ENCODE data around the gene EZH1.
"Not testable (repeated sequence)": the region's sequence is repeated elsewhere in the genome, so short reads cannot be mapped to it uniquely, and the experiment has no call there.

EZH1 gene

DNA sequence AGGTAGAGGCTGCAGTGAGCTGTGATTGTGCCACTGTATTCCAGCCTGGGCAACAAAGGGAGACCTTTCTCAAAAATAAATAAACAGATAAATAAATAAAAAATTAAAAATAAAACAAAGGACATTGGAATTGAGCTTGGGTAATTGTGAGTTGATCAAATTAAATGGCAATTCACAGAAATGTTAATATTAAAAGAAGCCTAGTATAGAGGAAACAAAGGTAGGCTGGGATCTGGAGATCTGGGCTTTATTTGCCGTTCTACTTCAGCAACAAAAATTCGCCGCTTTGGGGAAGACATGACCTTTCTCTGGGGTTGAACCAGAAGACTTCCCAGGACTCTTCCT lies 28.1 kb upstream of the EZH1 start:
- no peak for DNase-seq (ENCODE audit: low spot score)

DNA sequence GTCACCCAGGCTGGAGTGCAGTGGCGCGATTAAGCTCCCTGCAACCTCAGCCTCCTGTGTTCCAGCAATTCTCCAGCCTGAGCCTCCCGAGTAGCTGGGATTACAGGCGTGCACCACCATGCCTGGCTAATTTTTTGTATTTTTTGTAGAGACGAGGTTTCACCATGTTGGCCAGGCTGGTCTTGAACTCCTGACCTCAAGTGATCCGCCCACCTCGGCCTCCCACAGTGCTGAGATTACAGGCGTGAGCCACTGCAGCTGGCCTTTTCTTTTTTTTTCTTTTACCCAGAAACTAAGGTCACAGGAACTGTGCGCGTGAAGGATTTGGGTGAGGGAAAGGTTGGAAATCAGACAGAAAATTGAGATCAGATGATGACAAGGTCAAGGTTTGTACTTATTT lies 25.1 kb upstream of the EZH1 start:
- not testable (repeated sequence) for DNase-seq (ENCODE audit: low spot score)

DNA sequence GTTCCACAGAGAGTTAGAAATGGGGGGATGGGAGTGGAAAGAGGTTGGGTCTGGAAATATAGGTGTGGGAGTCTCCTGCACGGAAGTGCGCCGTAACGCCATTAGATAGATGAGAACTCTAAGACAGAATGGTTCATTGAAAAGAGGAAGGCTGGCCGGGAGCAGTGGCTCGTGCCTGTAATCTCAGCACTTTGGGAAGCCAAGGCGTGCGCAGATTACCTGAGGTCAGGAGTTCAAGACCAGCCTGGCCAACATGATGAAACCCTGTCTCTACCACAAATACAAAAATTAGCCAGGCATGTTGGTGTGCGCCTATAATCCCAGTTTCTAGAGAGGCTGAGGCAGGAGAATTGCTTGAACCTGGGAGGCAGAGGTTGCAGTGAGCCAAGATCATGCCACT lies 23.2 kb upstream of the EZH1 start:
- DNase-seq (ENCODE audit: low spot score), result not testable (repeated sequence)

DNA sequence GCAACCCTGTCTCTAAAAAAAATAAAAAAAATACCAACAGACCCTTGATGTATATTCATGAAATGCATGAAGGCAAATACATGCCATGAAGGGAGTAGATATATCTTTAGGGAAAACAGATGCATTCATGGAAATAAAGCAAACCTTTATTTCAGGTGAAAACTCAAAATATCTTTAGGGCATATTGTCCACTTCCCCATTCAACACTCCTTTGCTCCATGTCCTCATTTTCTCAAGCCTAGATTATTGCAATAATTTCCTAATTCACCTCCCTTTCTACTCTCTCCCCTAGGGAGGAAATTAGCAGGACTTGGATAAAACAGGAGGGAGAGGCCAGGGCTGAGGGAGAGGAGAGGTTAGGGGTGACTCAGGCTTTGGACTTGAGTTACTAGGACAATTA lies 22.7 kb upstream of the EZH1 start:
- no peak for DNase-seq (ENCODE audit: low spot score)

DNA sequence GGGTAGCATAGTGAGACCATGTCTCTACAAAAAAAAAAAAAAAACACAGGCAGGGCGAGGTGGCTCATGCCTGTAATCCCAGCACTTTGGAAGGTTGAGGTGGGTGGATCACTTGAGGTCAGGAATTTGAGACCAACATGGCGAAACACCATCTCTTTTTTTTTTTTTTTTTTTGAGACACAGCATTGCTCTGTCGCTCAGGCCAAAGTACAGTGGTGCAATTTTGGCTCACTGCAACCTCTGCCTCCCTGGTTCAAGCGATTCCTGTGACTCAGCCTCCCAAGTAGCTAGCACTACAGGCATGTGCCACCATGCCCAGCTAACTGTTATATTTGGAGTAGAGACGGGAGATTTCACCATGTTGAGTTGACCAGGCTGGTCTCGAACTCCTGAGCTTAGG lies 21.3 kb upstream of the EZH1 start:
- no peak for DNase-seq (ENCODE audit: low spot score)

DNA sequence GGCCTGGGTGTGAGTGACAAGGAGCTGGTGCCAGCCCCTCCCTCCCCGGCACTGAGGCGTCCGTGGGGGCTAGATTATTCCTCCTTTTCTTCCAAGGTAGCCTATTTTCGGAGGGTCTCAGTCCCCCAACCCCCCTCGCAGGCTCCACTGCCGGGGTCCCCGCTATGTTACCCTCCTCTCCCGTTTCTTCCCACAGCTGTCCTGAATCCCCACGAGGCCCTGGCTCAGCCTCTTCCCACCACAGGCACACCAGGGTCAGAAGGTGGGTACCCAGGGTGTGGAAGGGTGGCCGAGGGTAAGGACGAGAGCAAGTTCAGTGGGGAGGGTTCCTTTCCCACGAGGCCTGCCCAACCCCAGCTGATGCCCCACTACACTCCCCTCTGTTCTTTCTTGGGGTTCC lies 16.8 kb upstream of the EZH1 start:
- DNase-seq (ENCODE audit: low spot score), result no peak

DNA sequence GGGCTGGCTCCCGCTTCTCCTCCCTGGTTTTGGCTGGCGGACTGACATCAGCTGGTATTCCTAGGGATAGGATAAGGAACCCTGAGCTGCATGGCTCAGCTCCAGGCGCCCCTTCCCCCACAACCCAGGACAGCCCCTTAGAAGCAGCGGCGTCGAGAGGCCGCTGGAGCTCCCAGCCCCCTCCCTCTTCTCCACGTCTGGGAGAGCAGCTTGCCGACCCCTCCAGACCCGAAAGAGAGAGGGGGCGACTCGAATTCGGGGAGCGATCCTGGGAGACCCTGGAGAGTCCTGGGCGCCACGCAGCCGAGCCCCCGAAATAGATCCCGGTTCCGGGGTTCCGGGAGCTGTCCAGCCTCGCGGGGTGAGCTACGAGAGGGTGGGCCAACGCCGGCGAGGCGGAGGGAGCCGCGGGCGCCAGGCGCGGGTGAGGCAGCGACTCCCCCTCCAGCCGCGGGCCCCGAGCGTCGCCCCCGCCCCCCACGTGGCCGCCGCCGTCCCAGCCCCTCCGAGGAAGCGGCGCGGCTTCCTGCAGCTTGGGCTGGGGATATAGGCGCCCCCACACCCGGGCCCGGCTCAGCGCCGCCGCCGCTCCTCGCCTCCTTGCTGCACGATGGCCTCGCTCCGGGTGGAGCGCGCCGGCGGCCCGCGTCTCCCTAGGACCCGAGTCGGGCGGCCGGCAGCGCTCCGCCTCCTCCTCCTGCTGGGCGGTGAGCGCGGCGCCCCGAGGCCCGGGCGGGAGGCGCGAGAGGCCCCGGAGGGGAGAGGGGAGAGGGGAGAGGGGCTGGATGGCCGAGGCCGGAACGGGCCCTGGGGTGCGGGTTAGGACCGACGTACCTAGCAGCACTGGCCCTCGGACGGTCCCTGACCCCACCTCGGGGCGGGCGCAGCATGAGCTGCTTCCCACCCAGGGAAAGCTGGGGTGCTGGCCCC lies 16.1 kb upstream of the EZH1 start, which contains the start of gene RAMP2:
Gene RAMP2 (plus strand): TSS at position 576 of the 930 bp plus-strand sequence. CDS start 35 bp downstream, at position 611.
- no peak for DNase-seq (ENCODE audit: low spot score)

DNA sequence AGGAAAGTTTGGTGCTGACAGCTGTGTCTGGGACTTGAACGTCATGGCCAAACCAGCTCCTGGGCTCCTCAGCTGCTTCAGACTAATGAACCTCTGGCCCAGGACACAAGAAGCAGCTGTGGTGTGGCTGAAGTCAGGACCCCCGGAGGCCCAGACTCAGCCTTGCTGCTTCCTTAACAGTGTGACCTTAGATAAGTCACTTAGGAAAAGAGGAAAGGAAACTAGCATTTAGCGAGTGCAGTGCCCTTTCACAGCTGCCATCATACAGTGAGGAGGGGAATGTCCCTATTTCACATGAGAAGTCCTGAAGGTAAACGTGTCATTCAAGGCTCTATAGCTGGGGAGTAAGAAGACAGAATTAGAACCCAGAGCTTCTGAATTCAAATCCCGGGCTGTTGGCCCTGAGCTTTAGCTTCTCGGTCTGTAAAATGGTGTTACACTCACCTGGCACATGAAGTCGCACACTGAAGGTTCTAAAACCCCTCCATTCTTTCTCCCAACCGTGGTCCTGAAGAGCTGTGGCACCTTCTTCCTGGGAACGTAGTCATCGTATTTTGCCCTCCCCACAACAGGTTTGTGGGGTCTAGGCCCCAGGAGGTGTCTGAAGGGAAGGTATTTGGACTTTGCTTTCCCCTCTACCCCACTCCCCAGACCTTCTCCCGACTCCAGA lies 15.3 kb upstream of the EZH1 start:
- DNase-seq (ENCODE audit: low spot score), result no peak

DNA sequence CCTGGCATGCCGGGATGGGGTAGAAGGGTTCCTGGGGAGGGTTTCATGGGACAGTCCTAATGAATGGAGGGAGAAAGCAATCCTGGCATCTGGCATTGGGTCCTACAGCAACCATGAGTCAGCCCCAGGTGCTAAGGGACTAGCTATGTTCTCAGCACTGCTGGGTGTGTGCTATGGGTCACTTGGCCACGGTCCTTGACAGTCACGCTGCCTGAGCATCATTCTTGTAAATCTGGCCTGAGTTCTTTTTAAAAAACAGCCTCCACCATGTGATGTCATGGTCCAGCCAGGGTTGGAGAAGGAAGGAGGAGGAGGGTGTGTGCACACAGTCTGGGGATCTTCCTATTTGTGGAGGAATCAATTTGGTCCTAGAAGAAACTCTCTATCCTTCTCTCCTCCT lies 9.9 kb upstream of the EZH1 start:
- DNase-seq (ENCODE audit: low spot score), result no peak

DNA sequence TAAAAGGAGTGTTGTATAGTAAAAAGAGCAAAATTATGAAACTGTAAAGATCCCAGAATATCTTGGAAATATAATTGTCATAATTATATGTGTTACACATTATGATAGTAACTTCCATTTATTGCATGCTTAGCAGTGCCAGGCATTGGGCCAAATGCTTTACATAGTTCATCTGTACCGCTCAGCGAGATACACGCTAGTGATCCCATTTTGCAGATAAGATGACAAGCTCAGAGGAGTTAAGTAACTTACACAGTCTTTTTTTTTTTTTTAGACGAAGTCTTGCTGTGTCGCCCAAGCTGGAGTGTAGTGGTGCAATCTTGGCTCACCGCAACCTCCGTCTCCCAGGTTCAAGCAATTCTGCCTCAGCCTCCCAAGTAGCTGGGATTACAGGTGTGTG lies 6.8 kb upstream of the EZH1 start:
- no peak for DNase-seq (ENCODE audit: low spot score)

DNA sequence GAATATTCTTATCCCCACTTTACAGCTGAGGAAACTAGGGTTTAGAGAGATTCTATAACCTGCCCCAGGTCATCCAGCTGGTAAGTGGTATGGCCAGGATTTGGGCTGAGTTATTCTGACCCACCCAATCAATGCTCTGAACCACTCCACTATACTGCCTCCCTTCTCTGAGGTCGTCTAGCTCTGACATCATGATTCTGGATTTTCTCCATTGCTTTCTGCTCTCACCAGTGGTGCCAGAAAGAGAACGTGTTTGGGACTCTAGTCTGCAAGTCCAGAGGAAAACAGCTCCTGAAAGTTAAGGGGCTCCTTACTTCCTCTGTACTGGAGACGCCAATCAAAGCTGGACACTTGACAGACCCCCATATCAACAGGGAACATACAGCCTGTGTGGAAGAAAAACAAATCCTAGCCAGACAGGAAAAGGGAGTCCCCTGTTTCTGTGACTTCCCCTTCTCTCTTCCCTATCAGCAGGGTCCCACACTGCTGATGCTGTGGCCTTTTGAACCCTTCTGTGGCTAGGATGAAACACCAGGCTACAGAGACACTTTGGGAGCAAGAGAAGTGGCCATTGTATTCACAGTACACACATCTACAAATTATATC lies 6.0 kb upstream of the EZH1 start:
- DNase-seq (ENCODE audit: low spot score), result no peak

DNA sequence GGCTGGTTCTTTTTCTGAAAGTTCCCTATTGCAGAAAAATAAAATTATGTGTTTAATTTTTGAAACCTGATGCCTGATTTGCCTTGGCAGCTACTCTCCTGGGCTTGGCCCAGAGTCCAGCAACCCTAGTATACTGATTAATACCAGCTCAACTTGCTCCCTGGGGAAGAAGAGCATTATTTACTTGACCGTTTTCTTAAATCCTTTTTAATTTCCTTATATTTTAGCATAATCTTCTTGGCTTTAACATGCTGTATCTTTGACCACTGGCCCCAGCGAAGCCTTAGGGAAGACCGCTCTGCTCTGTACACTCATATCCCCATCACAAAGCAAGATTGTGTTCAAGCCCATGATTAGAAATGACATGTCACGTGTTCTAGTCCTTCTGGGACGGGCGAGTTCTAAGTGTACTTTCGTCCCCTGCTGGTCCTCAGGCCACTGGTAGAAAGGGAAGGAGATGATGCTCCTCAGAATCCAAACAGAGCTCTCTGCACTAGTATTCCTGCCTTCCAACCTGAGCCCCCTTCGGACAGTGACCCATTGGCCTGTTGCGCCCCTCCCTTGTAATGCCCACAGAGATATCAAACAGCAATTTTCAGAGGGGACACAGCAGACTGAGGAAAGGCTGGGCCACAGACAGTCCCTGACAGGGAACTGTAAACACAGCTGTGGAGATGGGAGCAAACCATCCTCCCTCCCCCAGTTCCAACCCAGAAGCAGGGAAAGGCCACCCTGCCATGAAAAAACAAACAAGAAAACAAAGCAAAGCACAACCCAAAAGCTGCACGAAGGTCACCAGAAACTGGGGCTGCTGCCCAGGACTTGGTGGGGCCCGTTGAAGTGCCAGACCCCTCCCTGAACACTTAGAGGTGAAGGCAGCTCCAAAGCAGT lies 4.3 kb upstream of the EZH1 start:
- peak; percentile 42 for DNase-seq (ENCODE audit: low spot score)

DNA sequence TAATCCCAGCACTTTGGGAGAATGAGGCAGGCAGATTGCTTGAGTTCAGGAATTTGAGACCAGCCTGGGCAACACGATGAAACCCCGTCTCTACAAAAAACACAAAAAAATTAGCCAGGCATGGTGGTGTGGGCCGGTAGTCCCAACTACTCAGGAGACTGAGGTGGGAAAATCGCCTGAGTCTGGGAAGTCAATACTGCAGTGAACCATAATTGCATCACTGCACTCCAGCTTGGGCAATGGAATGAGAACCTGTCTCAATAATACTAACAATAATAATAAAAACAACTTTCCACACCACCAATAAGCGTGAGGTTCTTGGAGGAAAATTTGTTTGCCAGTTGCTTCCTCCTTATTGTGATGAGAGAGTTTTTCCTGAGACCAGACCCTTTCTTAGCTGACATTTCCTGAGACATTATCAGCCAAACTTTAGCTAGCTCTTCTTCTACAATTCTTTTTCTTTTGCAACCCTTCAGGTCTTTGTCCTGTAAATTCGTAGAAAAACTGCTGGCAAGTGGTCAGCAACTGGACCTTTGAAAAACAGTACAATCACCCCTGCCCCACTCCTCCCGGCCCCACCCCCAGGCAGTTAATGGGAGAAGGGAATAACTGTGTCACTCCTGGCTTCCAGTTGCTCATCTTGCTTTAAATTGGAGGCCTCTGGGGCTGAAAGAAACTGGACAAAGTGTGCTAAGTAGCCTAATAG lies 3.5 kb upstream of the EZH1 start:
- no peak for DNase-seq (ENCODE audit: low spot score)

DNA sequence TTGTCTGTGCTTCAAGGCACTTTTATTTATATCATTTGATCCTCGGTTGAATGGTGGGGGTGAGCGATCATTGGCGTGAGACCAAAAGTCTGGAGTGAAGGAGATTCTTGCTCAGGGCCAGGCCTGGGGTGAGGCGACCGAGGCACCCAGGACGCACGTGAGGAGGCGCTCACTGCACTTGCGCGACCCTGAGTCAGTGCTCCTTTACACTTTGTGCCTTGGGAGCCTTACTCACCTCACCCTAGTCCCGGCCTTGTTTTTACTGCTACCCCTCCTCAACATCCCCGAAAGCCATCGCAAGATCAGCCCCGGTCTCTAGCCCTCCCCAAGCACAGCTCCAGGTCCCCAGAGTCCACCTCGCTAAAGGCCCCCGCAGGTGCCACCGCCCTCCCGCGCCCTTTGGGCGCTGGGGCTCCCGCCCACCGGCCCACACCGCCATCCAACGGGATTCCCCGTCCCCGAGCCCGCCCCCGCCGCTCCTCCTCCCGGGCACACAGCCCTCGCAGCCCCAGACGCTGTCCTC lies 496 bp downstream of the EZH1 start:
- peak; percentile 57 for DNase-seq (ENCODE audit: low spot score)

DNA sequence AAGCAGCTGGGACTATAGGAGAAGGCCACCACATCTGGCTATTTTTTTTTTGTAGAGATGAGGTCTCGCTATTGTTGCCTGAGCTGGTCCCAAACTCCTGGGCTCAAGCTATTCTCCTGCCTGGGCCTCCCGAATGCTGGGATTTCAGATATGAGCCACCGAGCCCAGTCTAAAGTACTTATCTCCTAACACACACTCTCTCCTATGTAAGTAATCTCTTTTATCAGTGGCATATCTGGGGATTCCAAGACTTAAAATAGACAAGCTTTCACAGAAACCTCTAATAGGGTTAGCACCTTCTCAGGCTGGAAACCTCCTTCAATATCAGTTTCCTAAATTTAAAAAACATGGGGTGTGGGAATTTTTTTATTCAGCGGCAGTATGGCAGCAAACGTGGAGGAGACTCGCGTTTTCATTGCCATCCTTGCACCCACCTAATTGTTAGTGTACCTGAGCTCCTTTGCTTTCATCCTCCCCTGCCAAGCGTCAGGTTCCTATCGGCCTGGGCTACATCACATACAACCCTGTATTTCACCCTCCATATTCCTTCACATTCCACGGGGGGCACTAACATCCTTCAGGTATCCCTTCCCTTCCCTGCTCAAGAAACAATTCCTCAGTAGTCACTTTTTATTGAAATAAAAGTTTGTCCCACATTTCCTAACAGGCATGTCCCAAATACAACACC lies 1.1 kb downstream of the EZH1 start:
- no peak for DNase-seq (ENCODE audit: low spot score)

DNA sequence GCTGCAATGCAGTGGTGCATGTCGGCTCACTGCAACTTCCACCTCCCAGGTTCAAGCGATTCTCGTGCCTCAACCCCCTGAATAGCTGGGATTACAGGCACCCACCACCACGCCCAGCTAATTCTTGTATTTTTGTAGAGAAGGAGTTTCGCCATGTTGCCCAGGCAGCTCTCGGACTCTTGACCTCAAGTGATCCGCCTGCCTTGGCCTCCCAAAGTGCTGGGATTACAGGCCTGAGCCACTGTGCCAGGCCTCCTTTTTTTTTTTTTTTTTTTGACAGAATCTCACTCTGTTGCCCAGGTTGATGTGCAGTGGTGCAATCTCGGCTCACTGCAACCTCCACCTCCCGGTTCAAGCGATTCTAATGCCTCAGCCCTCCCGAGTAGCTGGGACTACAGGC lies 1.9 kb downstream of the EZH1 start:
- DNase-seq (ENCODE audit: low spot score), result not testable (repeated sequence)

DNA sequence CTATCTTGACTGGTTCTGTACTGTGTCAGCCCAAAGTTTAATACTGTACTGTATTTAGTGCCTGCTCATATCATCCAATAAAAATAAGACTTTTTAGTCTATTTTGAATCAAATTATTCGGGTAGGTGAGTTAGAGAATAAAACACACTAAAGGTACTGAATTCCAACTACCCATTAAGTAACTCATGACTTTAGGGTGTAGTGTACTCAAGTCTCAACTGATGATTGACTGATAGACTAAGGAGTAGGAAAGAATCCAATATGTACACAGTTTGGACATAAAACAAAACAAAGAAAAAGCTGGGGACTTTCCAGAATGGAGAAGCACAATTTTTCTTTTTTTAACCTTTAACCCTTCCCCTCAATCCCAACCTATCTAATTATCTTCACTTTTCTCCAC lies 4.1 kb downstream of the EZH1 start:
- no peak for DNase-seq (ENCODE audit: low spot score)

DNA sequence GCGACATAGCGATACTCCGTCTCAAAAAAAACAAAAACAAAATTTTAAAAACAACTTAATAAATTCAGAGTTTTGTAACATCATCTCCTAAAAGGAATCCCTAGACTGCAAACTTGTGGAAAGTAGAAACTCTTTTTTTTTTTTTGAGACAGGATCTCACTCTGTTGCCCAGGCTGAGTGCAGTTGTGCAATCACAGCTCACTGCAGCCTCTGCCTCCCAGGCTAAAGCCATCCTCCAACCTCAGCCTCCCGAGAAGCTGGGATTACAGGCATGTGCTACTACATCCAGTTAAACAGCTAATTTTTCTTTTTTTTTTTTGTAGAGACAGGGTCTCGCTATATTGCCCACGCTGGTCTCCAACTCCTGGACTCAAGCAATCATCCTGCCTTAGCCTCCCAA lies 19.7 kb downstream of the EZH1 start:
- DNase-seq (ENCODE audit: low spot score), result no peak

DNA sequence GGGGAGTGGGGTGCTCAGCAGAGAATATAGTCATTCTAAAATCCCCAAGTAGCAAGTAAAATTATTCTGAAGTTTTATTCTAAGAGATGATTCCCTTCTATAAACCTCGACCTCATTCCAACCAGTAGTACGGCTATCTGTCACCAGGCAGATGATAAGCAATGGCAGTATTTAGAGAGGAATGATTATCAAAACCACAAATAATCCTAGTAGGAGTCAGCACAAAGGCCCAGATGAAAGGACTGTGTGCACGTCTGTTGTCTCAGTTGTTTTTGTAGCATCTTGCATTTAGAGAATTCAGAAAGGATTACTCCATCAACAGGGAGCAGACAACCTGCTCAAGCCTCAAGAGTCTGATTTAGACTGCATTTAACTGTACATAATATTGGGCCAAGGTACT lies 21.2 kb downstream of the EZH1 start:
- no peak for DNase-seq (ENCODE audit: low spot score)

DNA sequence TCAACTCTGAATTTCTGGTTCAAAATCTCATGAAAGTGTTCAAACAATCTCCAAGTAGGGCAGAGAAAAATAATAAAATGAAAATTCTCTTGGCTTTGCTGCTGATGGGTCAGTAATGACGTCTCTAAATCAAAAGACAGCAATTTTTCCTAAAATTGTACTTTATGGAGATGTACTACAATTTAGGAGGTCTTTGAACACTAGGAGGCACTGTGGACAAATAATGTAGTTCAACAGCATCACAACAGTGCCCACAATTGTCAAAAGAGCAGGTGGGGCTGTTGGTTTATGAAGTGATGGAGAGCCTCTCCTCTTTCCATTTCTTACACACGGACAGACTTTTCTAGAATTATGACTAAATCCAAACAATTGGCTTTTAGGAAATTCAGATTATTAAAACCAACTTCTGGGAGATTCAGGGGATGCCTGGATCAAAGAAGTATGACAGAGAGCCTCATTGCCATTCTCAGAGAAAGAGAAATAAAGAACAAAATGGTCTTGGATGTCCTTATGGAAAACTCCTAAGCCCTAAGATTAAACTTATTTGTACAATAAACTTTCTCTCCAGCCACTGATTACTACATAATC lies 23.8 kb downstream of the EZH1 start:
- DNase-seq (ENCODE audit: low spot score), result peak; percentile 82
